Measurements from ENCODE around the gene RNU1-2.
"Not testable (repeated sequence)": the region's sequence is repeated elsewhere in the genome, so short reads cannot be mapped to it uniquely, and the experiment has no call there.

Gene RNU1-2

DNA sequence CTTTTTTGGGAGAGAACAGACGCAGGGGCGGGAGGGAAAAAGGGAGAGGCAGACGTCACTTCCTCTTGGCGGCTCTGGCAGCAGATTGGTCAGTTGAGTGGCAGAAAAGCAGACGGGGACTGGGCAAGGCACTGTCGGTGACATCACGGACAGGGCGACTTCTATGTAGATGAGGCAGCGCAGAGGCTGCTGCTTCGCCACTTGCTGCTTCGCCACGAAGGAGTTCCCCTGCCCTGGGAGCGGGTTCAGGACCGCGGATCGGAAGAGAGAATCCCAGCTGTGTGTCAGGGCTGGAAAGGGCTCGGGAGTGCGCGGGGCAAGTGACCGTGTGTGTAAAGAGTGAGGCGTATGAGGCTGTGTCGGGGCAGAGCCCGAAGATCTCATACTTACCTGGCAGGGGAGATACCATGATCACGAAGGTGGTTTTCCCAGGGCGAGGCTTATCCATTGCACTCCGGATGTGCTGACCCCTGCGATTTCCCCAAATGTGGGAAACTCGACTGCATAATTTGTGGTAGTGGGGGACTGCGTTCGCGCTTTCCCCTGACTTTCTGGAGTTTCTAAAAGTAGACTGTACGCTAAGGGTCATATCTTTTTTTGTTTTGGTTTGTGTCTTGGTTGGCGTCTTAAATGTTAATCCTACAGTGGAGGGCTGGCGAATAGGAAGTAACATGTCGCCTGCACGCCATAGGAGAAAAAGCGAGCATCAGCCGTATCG lies at the start of gene RNU1-2:
TSS of gene RNU1-2 (plus strand) at position 383 of the 718 bp plus-strand sequence.
- DNase-seq: peak; percentile 100

DNA sequence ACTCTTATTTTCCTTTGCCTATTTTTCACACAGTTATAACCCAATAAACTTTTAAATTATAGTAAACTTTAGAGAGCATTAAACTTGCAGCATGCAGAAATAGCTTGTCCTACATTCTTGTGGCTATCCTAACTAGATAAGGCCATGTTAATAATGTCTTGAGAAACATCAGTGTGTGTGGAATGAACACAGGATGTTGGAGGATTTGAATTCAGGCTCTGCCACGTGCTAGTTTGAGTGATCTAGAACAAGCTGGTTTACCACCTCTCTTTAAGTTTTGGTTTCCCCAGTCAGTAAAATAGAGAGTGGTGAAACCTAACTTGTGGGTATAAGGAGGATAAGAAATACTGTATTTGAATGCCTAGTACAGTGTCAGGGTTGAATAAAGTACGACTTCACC lies 39.6 kb upstream of the RNU1-2 start:
- not testable (repeated sequence) for DNase-seq

DNA sequence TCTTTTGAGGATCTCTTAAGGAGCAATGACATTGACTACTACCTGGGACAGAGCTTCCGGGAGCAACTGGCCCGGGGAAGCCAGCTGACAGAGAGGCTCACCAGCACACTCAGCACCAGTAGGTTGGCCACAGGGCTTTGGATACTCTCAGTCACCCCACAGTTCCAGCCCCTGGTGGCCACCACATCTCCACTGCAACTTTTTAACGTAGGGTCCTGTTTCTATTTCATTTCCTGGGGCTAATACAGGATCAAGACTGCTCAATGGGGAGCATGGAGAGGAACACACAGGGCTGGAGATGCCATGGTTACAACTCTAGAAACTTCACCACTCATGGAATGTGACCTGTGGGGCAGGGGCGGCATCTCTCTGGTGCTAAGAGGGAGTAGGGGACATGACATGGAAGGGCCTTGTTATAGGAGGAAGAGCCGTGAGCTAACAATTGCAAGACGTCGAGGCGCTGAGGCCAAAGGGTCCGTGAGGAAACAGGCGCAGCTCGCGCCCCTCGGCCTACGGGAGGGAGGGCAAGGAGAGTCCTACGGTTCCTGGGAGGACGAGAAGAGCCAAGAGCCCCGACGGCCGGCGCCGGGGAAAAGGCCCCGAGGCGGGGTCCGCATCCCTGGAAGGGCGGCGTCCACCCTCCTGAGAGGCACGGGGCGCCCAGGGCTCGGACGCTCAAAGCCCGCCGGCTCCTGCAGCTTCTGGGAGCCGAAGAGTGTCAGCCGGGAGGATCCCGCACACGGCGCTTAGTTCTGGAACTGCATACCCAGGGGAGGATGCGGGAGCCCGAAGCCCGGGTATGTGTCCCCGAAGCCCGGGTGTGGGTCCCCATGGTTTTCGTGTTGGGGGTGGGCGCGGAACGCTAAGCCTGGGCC lies 36.4 kb upstream of the RNU1-2 start:
- DNase-seq: not testable (repeated sequence)

DNA sequence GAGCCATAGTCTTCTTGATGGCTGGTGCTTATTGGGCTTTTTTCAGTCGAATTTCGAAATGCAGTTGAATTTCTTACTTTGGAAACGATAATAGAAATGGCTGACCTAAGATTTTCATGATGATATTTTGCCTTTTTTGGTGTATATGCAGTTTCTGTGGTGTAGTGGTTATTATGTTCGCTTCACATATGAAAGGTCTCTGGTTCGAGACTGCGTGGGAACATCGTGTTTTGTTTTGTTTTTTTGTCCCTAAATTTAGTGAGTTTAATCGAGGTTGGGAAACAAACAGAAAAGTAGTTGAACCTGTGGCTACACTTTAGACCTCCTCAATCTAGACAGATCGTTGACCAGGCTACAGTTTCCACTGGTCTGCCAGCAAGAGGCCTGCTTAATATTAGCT lies 35.7 kb upstream of the RNU1-2 start:
- not testable (repeated sequence) for DNase-seq

DNA sequence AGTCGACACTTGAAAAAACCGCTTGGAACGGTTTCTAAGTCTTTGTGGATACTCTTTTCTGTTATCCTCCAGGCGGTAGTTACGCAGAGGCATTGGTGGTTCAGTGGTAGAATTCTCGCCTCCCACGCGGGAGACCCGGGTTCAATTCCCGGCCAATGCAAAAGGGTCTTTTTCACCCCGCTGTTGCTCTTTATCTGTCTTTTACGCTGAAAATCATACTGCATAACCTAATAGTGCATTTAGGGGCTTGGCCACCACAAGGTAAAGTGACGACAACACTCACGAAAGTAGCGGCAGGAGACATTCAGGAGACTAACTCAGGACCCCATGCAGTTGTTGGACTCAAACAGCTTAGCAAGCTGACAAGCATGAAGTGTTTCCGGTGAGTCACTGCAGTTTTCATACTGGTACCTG lies 33.9 kb upstream of the RNU1-2 start:
- DNase-seq: not testable (repeated sequence)

DNA sequence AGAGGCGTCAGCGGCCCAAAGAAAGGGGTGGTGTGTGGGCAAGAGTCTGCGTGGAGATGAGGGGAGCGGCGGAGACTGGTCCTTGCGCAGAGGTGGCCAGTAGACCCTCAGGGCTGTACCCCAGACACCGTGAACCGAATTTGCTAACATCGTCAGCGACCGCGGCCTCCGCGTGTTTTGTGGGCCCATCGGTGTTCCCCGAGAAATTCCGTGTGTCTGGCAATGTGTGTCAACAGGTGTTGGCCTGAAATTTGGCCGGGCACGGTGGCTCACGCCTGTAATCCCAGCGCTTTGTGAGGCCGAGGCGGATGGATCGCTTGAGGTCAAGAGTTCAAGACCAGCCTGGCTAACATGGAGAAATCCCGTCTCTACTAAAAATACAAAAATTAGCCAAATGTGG lies 33.4 kb upstream of the RNU1-2 start:
- DNase-seq: not testable (repeated sequence)

DNA sequence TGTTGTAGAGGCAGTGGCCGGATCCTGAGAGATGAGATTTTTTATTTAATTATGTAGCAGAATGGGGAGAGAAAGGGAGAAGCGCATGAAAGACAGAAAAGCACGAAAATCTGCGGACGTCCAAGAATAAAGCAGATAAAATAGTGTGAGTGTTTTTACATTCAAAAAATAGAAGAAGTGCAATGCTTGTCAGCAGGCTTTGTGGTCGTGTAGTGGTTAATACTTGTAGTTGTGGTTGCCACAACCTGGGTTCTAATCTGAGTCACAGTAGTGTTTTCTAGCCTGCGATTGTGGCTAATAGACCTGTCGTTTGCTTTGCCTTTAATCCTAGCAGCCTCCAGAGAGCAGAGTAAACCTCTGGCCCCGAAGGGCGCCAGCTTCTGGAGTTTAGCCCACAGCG lies 32.8 kb upstream of the RNU1-2 start:
- DNase-seq: not testable (repeated sequence)

DNA sequence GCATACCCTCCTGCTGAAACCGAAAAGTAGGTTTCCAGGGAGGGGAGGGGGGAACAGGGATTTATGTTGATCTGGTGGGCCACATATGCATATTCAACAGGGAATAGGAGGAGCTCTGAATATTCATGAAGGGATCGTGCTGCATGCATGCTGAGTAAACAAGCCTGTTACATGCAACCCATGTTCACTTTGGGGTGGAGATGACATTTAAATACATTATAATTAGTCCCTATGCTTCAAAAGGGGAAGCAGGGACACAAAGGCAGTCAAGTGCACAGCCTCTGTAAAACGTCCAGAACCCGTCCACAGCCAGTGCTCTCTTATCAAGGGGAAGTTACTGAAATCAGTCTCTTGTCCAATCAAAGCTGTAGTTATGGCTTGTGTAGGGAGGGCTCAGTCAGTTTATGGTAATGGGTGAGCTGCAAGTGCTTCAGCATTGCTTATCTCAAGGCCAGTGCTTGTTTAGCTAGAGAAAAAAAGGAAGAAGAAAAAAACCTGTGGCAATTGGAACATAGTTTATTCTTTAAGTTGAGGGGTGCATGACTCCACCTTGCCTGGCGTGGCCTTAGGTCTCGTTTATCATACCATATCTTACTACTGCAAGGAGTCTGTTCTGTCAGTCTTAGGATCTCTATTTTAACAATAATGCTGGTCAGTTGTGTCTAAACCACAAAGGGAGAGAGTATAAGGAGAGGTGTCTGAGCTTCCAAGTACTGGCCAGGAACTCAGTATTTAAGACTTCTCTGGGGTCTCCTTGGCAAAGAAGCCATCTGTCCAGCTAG lies 28.7 kb upstream of the RNU1-2 start:
- not testable (repeated sequence) for DNase-seq

DNA sequence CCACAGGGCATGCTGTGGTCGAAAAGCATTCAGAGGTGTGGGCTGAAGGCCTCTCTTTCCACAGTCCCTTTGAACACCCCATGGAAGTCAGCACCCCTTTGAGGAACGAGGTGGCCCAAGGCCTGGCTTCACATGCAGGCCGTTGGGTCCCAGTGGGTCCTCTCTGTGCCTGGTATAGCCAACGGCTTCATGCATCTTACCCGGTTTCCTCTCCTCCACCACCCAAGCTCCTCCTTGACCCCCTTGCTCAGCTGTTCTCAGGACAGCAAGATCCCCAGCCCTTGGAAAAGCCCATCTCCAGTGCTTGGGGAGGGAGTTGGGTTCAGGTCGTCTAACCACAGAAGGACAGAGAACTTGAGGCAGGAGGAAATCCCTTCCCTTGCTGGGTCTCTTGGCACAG lies 27.0 kb upstream of the RNU1-2 start:
- DNase-seq: not testable (repeated sequence)

DNA sequence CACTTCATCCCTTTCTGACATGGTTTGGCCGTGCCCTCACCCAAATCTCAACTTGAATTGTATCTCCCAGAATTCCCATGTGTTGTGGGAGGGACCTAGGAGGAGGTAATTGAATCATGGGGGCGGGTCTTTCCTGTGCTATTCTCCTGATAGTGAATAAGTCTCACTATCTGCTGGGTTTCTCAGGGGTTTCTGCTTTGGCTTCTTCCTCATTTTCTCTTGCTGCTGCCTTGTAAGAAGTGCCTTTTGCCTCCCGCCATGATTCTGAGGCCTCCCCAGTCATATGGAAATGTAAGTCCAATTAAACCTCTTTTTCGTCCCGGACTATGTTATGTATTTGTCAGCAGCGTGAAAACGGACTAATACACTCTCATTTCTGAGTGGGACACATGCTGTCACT lies 25.8 kb upstream of the RNU1-2 start:
- DNase-seq: not testable (repeated sequence)

DNA sequence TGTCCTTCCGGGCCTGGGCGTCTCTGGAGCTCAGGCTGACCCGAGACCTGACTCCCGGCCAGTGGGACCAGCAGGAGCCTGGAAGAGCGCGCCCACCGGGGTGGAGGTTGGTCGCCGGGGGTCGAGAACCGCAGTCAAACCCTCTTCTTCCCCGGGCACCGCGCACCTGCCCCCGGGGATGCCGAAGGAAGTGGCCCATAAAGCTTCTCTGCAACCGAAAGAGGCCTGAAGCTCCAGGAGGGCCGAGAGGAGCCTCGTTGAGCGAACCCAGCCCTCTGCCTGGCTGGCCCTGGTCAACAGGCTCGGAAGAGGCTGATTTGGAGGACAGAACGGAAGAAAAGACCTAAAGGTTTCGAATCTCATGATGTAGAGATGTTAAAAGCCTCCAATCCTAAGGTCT lies 24.6 kb upstream of the RNU1-2 start:
- DNase-seq: not testable (repeated sequence)

DNA sequence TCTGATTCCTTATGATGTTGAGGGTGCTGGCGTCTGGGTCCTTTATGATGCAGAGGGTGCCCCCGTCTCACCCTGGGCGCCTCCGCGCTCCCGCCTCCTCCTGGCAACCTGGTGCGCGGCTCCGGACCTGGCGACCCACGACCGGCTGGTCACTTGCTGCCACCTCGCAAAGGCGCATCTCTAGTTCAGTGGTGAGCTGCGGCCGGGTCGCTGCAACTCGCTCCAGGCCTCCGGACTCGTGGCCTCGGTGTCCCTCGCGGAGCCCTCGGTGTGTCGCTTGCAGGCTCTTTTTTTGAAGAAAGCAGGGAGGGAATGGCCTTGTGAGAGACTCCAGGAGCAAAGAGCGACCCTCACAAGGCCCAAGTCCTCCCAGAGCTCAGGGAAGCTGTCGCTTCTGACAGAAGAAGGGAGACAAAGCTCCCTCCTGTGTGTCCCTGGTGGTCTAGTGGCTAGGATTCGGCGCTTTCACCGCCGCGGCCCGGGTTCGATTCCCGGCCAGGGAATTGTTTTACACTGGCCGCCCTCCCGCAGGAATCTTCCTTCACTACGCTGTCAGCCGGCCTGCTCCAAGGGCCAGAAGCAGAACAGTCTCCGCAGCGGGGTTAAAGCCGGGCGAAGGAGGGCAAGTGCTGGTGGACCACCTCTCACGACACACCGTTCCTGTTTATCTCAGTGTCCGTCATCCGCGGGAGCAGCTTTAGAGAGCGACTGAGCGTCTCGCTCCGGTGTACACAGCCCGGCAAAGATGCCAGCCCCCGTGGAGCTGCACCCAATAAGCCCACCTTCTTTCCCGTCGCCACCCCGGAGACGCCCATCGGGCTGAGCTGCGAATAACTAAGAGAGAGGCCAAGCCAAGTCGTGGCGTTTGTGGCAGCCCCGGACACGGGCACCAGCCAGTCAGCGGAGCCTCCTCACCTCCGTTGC lies 23.4 kb upstream of the RNU1-2 start:
- not testable (repeated sequence) for DNase-seq

DNA sequence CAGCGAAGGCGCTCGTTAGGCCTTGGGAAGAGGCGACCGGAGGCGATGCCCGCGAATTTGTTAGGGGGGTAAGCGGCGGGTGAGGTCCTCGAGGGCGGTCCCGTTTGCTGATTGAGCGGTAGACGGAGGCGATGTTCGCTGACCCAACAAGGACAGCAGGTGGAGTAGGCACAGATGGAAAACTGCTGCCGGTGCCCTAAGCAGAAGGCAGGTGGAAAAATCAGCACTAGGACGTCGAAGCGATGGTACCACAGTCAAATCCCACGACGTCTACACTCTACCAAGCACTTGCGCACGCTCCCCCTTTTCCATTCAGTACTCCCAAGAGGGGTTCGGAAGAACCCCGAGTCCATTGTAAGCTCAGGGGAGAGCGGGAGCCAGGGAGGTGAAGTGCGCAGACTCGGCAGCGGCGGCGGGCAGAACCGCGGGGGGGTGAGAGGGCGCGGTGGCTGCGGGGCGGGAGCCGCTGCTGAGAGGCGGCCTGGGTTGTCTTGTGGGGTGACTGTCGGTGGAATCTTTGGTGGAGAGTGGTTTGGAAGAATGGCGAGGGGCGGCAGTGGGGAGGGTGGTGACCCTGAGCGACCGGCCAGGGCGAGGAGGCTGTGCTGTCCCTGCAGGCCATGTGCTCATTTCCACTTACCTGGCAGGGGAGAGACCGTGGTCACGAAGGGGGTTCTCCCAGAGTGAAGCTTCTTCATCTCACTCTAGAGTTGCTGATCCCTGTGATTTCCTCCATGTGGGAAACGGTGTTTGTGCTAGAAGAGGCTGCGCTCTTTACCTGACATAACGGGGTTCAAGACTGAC lies 22.5 kb upstream of the RNU1-2 start:
- not testable (repeated sequence) for DNase-seq

DNA sequence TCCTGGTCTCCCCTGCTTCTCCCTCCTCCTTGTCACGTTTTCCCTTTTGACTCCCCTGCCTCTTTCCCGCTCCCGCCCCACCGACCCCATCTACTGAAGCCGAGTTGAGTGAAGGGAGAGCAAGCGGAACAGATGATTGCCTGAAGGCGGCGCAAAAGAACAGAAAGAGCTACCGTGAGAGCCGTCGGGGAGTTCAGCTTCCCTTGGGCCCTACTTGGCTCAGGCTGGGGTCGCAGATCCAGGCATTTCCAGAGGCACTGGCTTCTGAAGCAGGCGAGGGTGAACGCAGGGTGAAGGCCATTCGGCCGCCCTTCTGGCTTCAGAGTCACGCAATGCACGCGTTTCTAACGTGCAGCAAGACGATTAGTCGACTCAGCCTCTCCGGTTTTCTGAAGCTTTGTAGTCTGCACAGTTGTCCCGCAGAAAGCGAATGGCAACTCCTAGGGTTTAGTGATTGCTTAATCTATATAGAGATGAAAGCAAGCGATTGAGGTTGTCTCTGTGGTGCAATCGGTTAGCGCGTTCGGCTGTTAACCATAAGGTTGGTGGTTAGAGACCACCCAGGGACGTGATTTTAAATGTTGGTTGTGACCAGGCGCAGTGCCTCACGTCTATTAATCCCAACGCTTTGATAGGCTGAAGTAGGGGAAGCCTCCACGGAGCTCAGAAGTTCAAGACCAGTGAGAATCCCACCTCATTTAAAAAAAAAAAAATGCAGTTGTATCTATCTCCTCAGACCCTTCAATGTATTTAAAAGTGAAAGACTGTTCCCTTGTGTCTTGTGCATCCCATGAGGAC lies 20.6 kb upstream of the RNU1-2 start:
- DNase-seq: not testable (repeated sequence)

DNA sequence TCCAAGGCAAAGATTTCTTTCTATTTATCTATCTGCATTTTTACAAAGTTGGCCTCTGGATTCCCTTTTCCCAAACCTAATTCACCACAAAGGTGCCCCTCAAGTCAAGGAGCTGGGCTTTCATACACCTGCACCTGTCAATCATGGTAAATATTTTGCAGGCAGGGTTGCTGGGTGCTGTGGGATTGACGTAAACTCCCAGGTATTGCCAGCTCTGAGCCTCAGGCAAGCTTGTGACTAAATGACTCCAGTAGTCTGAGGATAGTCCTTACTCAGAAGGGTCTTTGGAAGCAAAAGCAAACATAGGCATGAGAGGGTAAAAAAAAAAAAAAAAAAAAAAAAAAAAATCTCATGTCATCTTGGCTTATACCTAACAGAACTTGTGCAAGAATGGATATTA lies 14.0 kb upstream of the RNU1-2 start:
- not testable (repeated sequence) for DNase-seq

DNA sequence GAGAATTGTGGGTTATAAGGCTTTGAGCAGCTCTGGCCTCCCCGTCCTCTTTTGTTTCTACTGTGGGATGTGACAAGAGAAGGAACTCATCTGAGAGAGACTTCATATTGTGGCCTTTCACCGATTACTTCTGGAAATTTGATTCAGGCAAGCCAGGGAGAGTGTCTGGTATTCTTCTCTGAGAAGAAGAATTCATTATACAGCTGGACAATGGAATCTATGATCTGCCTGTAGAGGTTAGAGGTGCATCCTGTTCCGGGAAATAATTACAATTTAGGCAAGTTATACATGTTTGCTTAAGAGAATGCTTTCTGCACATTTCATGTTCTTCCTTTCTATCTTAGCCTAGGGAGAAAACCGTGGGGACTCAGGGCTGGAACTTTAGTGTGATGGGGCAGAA lies 12.8 kb upstream of the RNU1-2 start:
- no peak for DNase-seq

DNA sequence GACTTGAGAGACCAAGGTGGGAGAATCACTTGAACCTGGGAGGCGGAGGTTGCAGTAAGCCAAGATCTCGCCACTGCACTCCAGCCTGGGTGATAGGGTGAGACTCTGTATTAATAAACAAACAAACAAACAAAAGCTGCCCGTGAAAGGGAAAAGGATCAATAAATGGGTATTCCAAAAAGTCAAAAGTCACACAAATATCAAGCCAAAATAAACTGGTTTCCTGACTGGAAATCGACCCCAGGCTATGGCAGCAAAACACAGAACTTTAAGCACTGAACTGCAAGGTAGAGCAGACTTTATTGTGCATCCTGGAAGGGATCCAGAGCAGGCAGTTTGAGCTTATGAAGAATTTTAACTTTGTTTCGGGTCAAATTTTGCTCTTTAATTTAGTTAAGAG lies 11.3 kb upstream of the RNU1-2 start:
- DNase-seq: not testable (repeated sequence)

DNA sequence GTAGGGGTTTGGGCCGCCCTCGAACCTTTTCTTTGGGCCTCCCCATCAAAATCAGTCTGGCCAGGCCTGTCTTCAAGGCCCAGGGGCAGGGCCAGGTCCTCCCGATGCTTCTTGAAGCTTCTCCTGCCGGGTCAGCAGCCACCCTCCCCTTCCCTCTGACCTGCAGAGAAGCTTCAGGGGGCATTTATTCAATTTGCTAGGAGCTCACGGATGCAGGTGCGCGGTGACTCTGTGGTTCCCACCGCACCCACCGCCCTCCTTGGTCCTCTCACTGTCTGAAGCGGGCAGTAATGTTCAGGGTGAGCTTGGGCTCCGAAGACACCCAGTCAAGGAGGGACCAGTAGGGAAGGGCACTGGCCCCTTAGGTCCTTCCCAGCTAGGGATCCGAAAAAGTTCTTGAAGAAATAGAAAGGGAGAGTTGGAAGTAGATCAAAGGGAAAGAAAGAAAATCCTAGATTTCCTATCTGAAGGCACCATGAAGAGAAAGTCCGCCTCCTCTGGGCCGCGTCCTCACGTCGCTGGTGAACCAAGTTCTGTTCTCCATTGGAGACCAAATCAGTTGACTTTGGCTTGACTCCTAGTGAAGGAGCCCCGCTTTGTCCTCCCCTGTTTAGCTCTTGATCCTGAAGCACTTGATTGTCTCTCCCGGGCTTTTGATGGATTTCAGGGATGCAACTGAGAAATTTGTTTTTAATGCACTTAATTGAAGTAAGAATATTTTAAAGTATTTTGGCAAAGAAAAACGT lies 8.7 kb upstream of the RNU1-2 start:
- DNase-seq: no peak
